K562 (cell line): ENCODE measurements around the gene RELA. TPM values are rescaled to one million over a fixed set of nuclear protein-coding genes. Genes with fewer than 3 reads are reported as not detected.

Experiments
- ATF7 ChIP-seq: fragments of 450-650 bp; IDR thresholded peaks from 2 replicates; pipeline ENCODE4 v1.7.1; 2014; ENCODE audit warnings: mild to moderate bottlenecking, moderate library complexity
- CC2D1A ChIP-seq: fragments of 450-650 bp; IDR thresholded peaks from 2 replicates; pipeline ENCODE4 v1.6.1; 2017; ENCODE audit warnings: mild to moderate bottlenecking
- CREB1 ChIP-seq, 2 experiments: sonication (generic) in 1 of 2; formaldehyde crosslinking in 1 of 2; IDR thresholded peaks; 2 replicates each; pipeline versions ENCODE4 v1.6.1 to v1.8.0; 2012 to 2022; ENCODE audit warnings: inconsistent platforms in 1 of 2, mild to moderate bottlenecking in 1 of 2, missing genetic modification reagents in 1 of 2, moderate library complexity in 1 of 2
- CXXC5 ChIP-seq: fragments of 250-450 bp; sonication (Bioruptor Pico); IDR thresholded peaks from 2 replicates; pipeline ENCODE4 v1.8.0; 2022; ENCODE audit warnings: inconsistent platforms, mild to moderate bottlenecking, moderate library complexity
- DIDO1 ChIP-seq: fragments of 450-650 bp; IDR thresholded peaks from 2 replicates; pipeline ENCODE4 v1.6.1; 2016; ENCODE audit warnings: low read depth, missing biosample characterization, missing genetic modification characterization
- HDAC6 ChIP-seq: IDR thresholded peaks from 2 replicates; pipeline ENCODE4 v1.6.1; 2012; ENCODE audit warnings: low read depth, mild to moderate bottlenecking, control low read depth, inconsistent platforms, low read length, moderate library complexity
- HES1 ChIP-seq: fragments of 450-650 bp; IDR thresholded peaks from 2 replicates; pipeline ENCODE4 v1.6.1; 2016; ENCODE audit warnings: low read depth, mild to moderate bottlenecking, moderate library complexity
- HEY1 ChIP-seq: fragments of 250-450 bp; sonication (Bioruptor Pico); IDR thresholded peaks from 2 replicates; pipeline ENCODE4 v1.5.0; 2020; ENCODE audit warnings: mild to moderate bottlenecking, moderate library complexity, borderline replicate concordance
- ILK ChIP-seq: fragments of 450-650 bp; IDR thresholded peaks from 2 replicates; pipeline ENCODE4 v1.6.1; 2016; ENCODE audit warnings: missing genetic modification characterization, low read depth, mild to moderate bottlenecking, missing compliant biosample characterization, moderate library complexity, borderline replicate concordance
- MAFK ChIP-seq: IDR thresholded peaks from 2 replicates; pipeline ENCODE4 v1.6.1; 2011; ENCODE audit warnings: low read length, improper control_type of control experiment
- MAZ ChIP-seq, 2 experiments: fragments of 450-650 bp in 1 of 2; sonication (generic) in 1 of 2; formaldehyde crosslinking; IDR thresholded peaks in 1 of 2; conservative IDR thresholded peaks in 1 of 2; 2 replicates each; pipeline versions ENCODE4 v1.4.0 to v1.5.0; 2020; ENCODE audit warnings: mild to moderate bottlenecking in 1 of 2, missing genetic modification reagents in 1 of 2
- MEF2D ChIP-seq: conservative IDR thresholded peaks from 2 replicates; pipeline ENCODE4 v1.6.1; 2016; ENCODE audit warnings: low read depth, missing genetic modification characterization, missing compliant biosample characterization
- MTA3 ChIP-seq: fragments of 450-650 bp; formaldehyde crosslinking; IDR thresholded peaks from 2 replicates; pipeline ENCODE4 v1.6.1; 2017; ENCODE audit warnings: mild to moderate bottlenecking, borderline replicate concordance
- NFIC ChIP-seq: fragments of 450-650 bp; IDR thresholded peaks from 2 replicates; pipeline ENCODE4 v1.6.1; 2017; ENCODE audit warnings: mild to moderate bottlenecking, inconsistent platforms
- RFX5 ChIP-seq: IDR thresholded peaks from 2 replicates; pipeline ENCODE4 v1.6.1; 2011; ENCODE audit warnings: low read depth, mild to moderate bottlenecking, improper control_type of control experiment, low read length
- SAFB ChIP-seq: fragments of 200-400 bp; formaldehyde crosslinking; IDR thresholded peaks from 2 replicates; pipeline ENCODE4 v1.6.1; 2017; ENCODE audit warnings: low read depth, low read length, borderline replicate concordance
- SIN3B ChIP-seq: fragments of 450-650 bp; IDR thresholded peaks from 2 replicates; pipeline ENCODE4 v1.6.1; 2017; ENCODE audit warnings: low read depth, mild to moderate bottlenecking, moderate library complexity
- SNRNP70 ChIP-seq: fragments of 200-400 bp; formaldehyde crosslinking; optimal IDR thresholded peaks from 2 replicates; pipeline ENCODE3; 2017; ENCODE audit warnings: low read depth, low read length
- SRF ChIP-seq, 2 experiments: fragments of 250-450, 450-650 bp in 1 of 2; sonication (Bioruptor Pico) in 1 of 2; sonication (generic) in 1 of 2; formaldehyde crosslinking; IDR thresholded peaks; 2 replicates each; pipeline versions ENCODE4 v1.5.0 to v1.5.1; 2020 to 2022; ENCODE audit warnings: mild to moderate bottlenecking in 1 of 2, missing genetic modification reagents in 1 of 2
- SUPT5H ChIP-seq: fragments of 450-650 bp; IDR thresholded peaks from 2 replicates; pipeline ENCODE4 v1.6.1; 2016
- TARDBP ChIP-seq: fragments of 450-650 bp; IDR thresholded peaks from 2 replicates; pipeline ENCODE4 v1.6.1; 2016
- TBL1XR1 ChIP-seq, 2 experiments: IDR thresholded peaks; 2 replicates each; pipeline ENCODE4 v1.6.1; 2012; ENCODE audit warnings: improper control_type of control experiment in 2 of 2, low read length in 2 of 2, mild to moderate bottlenecking in 1 of 2
- ZNF212 ChIP-seq: fragments of 450-650 bp; formaldehyde crosslinking; IDR thresholded peaks from 2 replicates; pipeline ENCODE4 v1.4.0; 2020; ENCODE audit warnings: mild to moderate bottlenecking
- ZNF41 ChIP-seq: fragments of 250-450 bp; sonication (Bioruptor Pico); conservative IDR thresholded peaks from 2 replicates; pipeline ENCODE4 v1.4.0; 2020; ENCODE audit warnings: mild to moderate bottlenecking
- ZNF561 ChIP-seq: fragments of 450-650 bp; formaldehyde crosslinking; conservative IDR thresholded peaks from 2 replicates; pipeline ENCODE4 v1.4.0; 2020; ENCODE audit warnings: mild to moderate bottlenecking, moderate library complexity
- polyA plus RNA-seq, 8 experiments: library from polyadenylated mRNA; depleted of rRNA in 4 of 8; stranded (reverse) in 5 of 8; unstranded in 3 of 8; fragments of >200 nt; fragmentation: Nextera tagmentation in 2 of 8; fragmentation: Illumina TruSeq in 1 of 8; extraction: Ambion mirVana in 2 of 8; extraction: Trizol in 1 of 8; gene quantifications; 2 replicates each; pipeline versions ENCODE4 v1.2.1 to v1.2.3, GENCODE V29; 2011 to 2014; ENCODE audit warnings: inconsistent platforms in 1 of 8, missing spikeins in 1 of 8
- total RNA-seq, 7 experiments: library from RNA; depleted of rRNA in 6 of 7; stranded (reverse); fragments of >200 nt in 6 of 7; fragmentation: Illumina TruSeq in 2 of 7; extraction: Trizol in 2 of 7; gene quantifications; 2 replicates each; pipeline versions ENCODE4 v1.2.1 to v1.2.3, GENCODE V29; 2011 to 2021; ENCODE audit warnings: low replicate concordance in 1 of 7
- TF ChIP-seq, protein P1 (sequence below): fragments of 250-450 bp; sonication (Bioruptor Pico); IDR thresholded peaks from 2 replicates; pipeline ENCODE4 v1.5.0; 2021
- TF ChIP-seq, protein P2 (sequence below): fragments of 450-650 bp; formaldehyde crosslinking; IDR thresholded peaks from 2 replicates; pipeline ENCODE4 v1.4.0; 2022; ENCODE audit warnings: missing genetic modification characterization

RELA gene
- total and polyA plus RNA-seq, 9 of the 15 experiments (the other 6 are each of a cell fraction or from before 2014, with no cell fraction given): 6.0 to 67.4 (median 20.6) TPM

DNA sequence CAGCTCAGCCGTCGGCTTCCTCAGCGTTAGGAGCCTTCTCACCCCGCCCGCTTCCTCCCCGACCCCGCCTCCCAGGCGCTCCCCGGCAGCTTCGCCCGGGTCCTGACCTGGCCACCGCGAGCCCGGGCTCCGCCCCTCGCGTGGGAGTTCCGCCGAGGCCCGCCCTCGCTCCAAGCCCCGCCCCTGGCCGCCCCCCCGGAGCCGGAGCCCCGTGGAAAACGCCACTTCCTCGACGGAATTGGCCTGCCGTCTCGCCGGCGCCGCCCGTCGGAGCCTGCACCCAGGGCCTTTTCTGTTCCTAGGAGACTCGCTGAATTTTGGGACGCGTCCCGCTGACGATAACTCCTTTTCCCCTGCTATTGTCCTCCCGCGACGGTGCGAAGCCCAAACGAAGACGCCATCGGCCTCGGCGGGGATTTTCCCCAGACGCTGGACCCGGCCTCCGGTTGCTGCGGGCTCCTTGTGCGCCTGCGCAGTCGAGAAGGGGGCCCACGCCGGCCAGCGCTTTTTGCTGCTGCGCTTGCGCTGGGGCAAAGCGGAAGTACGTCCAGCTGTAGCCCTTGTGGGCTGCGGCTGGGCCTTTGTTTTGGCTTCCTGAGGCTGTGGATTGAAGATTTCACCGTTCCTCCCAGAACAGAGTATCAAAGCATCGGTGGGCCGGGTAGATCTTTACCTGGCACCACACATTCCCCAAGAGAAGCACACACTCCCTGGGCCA is 10.0 kb downstream of the RELA start (continued):
- TF ChIP-seq ATF7: peak; percentile 82
- TF ChIP-seq RFX5: no peak
- TF ChIP-seq SUPT5H: peak; percentile 80
- peak; percentile 21; the same call in 1 of the 2 replicates for TF ChIP-seq CREB1 (IDR thresholded peaks at IDR 0.05)
- TF ChIP-seq CREB1 (CRISPR knock-in tag; IDR thresholded peaks at IDR 0.05): no peak
- TF ChIP-seq ZNF212 (CRISPR knock-in tag): peak; percentile 21; the same call in 1 of the 2 replicates
- TF ChIP-seq HDAC6: 0 out of 2 replicates have a peak, but pooled peaks have one; percentile 44
- TF ChIP-seq, protein P1, sequence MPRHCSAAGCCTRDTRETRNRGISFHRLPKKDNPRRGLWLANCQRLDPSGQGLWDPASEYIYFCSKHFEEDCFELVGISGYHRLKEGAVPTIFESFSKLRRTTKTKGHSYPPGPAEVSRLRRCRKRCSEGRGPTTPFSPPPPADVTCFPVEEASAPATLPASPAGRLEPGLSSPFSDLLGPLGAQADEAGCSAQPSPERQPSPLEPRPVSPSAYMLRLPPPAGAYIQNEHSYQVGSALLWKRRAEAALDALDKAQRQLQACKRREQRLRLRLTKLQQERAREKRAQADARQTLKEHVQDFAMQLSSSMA (CRISPR knock-in tag): peak; percentile 71; the same call in 1 of the 2 replicates
- TF ChIP-seq ZNF561: no peak
- TF ChIP-seq CC2D1A: no peak
- TF ChIP-seq NFIC: peak; percentile 95
- TF ChIP-seq MEF2D: no peak
- no peak for TF ChIP-seq ILK (tag)
- TF ChIP-seq MTA3: 0 out of 2 replicates have a peak, but pooled peaks have one; percentile 70
- TF ChIP-seq MAFK: no peak
- TF ChIP-seq TARDBP: peak; percentile 59; the same call in 1 of the 2 replicates
- TF ChIP-seq SRF (CRISPR knock-in tag; IDR thresholded peaks at IDR 0.05): peak in 1 of 2 experiments; percentile 46; a peak in 2 of 4 replicates
- TF ChIP-seq SNRNP70: no peak
- TF ChIP-seq TBL1XR1 (IDR thresholded peaks at IDR 0.05; ENCODE audit: low read length in 2 of 2): 0 out of 4 replicates have a peak, but pooled peaks of 1 of the 2 experiments have one; percentile 23
- peak; percentile 54; the same call in 1 of the 2 replicates for TF ChIP-seq SIN3B
- TF ChIP-seq DIDO1 (tag): no peak
- TF ChIP-seq, protein P2, sequence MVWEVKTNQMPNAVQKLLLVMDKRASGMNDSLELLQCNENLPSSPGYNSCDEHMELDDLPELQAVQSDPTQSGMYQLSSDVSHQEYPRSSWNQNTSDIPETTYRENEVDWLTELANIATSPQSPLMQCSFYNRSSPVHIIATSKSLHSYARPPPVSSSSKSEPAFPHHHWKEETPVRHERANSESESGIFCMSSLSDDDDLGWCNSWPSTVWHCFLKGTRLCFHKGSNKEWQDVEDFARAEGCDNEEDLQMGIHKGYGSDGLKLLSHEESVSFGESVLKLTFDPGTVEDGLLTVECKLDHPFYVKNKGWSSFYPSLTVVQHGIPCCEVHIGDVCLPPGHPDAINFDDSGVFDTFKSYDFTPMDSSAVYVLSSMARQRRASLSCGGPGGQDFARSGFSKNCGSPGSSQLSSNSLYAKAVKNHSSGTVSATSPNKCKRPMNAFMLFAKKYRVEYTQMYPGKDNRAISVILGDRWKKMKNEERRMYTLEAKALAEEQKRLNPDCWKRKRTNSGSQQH: no peak
- peak; percentile 82 for TF ChIP-seq CXXC5 (CRISPR knock-in tag)
- peak; percentile 98 for TF ChIP-seq MAZ (CRISPR knock-in tag; conservative IDR thresholded peaks at IDR 0.05 in 1 of 2, IDR thresholded peaks at IDR 0.05 in 1 of 2)
- TF ChIP-seq HES1: 0 out of 2 replicates have a peak, but pooled peaks have one; percentile 12
- peak; percentile 80; the same call in 1 of the 2 replicates for TF ChIP-seq SAFB
- TF ChIP-seq HEY1 (CRISPR knock-in tag): 0 out of 2 replicates have a peak, but pooled peaks have one; percentile 26
- TF ChIP-seq ZNF41 (CRISPR knock-in tag): no peak
